ENCODE data around the gene TPM4.

- TF ChIP-seq TCF7L2 (IDR thresholded peaks at IDR 0.05; ENCODE audit: low read depth, low read length) (no peak), EZH2 (conservative IDR thresholded peaks at IDR 0.05; ENCODE audit: low read depth, low read length) (no peak), TRIM22 (IDR thresholded peaks at IDR 0.05) (no peak), CTCF (CRISPR knock-in tag; IDR thresholded peaks at IDR 0.05) (no peak), CHD2 (IDR thresholded peaks at IDR 0.05; ENCODE audit: low read depth, low read length) (no peak), GPN1 (CRISPR knock-in tag; IDR thresholded peaks at IDR 0.05; ENCODE audit: borderline replicate concordance) (no peak), PBX3 (CRISPR knock-in tag; IDR thresholded peaks at IDR 0.05; ENCODE audit: borderline replicate concordance) (no peak)
Observed at GRCh38 chr19:16075430-16076153, 703 bp upstream of the TPM4 start.

All from HepG2 (cell line).